A549 (cell line): ENCODE data around the gene COL2A1. TPM values are rescaled to one million over a fixed set of nuclear protein-coding genes. Genes with fewer than 3 reads are reported as not detected.

Experiments
- ATAC-seq, 2 experiments: fragments of 200-7000 bp in 1 of 2; fragments of >200 bp in 1 of 2; cut with Nextera tagmentation in 1 of 2; cut with Tn5 transposase in 1 of 2; 3 replicates each; pipeline versions ENCODE4 v1.8.0 to v1.9.1; 2018 to 2020; ENCODE audit warnings: mild to moderate bottlenecking in 1 of 2, moderate library complexity in 1 of 2
- CTCF ChIA-PET: fragments of 300-600 bp; sonication (Branson Sonifier 250); formaldehyde crosslinking; extraction: SDS; loops from one replicate; lab custom pipeline; 2021; ENCODE audit warnings: antibody characterized with exemption, inconsistent platforms; lab: Yijun Ruan, JAX
- POLR2A ChIA-PET: fragments of 350-600 bp; formaldehyde crosslinking; extraction: SDS; loops from one replicate; lab custom pipeline; 2021; ENCODE audit warnings: antibody characterized with exemption, inconsistent platforms; lab: Yijun Ruan, JAX
- DNase-seq, 2 experiments: peaks; one replicate each; pipeline versions ENCODE4 v3.0.0 to v3.0.0-alpha.2; 2011 to 2016; ENCODE audit warnings: low read depth in 1 of 2, low spot score in 1 of 2
- FAIRE-seq: peaks from 2 replicates; lab custom pipeline; 2011; peaks lifted over from hg19 to GRCh38; lab: Jason Lieb, UNC
- H3K27ac ChIP-seq, 2 experiments: fragments of >200 bp; sonication (Bioruptor Twin); formaldehyde crosslinking; 3 replicates each; pipeline ENCODE4 v1.5.1; 2016 to 2017
- H3K4me1 ChIP-seq: fragments of >200 bp; sonication (Bioruptor Twin); formaldehyde crosslinking; 3 replicates; pipeline ENCODE4 v1.6.1; 2016
- H3K4me2 ChIP-seq: fragments of >200 bp; sonication (Bioruptor Twin); formaldehyde crosslinking; 3 replicates; pipeline ENCODE4 v1.6.1; 2016
- H3K4me3 ChIP-seq: fragments of >200 bp; sonication (Bioruptor Twin); formaldehyde crosslinking; 3 replicates; pipeline ENCODE4 v1.5.1; 2016
- H3K9me3 ChIP-seq: fragments of >200 bp; sonication (Bioruptor Twin); formaldehyde crosslinking; 3 replicates; pipeline ENCODE4 v1.6.1; 2016
- BCL3 ChIP-seq: fragments of >200 bp; sonication (Bioruptor Twin); formaldehyde crosslinking; IDR thresholded peaks from 3 replicates; pipeline ENCODE4 v1.6.1; 2016
- CBX8 ChIP-seq: fragments of 200-600 bp; sonication (generic); IDR thresholded peaks from 2 replicates; pipeline ENCODE4 v1.6.1; 2016
- CEBPB ChIP-seq, 2 experiments: fragments of >200 bp in 1 of 2; sonication (Bioruptor Twin) in 1 of 2; formaldehyde crosslinking in 1 of 2; IDR thresholded peaks; 2 replicates each; pipeline ENCODE4 v1.6.1; 2012 to 2016
- CHD4 ChIP-seq: fragments of 200-600 bp; sonication (generic); IDR thresholded peaks from 2 replicates; pipeline ENCODE4 v1.6.1; 2016; ENCODE audit warnings: antibody characterized with exemption, mild to moderate bottlenecking, borderline replicate concordance
- EHMT2 ChIP-seq: fragments of 200-600 bp; sonication (generic); IDR thresholded peaks from 2 replicates; pipeline ENCODE4 v1.6.1; 2016; ENCODE audit warnings: antibody characterized with exemption, low read depth, mild to moderate bottlenecking, moderate library complexity
- EP300 ChIP-seq, 2 experiments: fragments of >200 bp; sonication (Bioruptor Twin); formaldehyde crosslinking; IDR thresholded peaks; 2 replicates in 1 of 2; 3 replicates in 1 of 2; pipeline ENCODE4 v1.6.1; 2016 to 2017
- FOSB ChIP-seq: fragments of 250-450 bp; sonication (Bioruptor Pico); IDR thresholded peaks from 2 replicates; pipeline ENCODE4 v1.5.0; 2020; ENCODE audit warnings: mild to moderate bottlenecking, moderate library complexity
- HDAC2 ChIP-seq: fragments of 200-600 bp; sonication (generic); IDR thresholded peaks from 2 replicates; pipeline ENCODE4 v1.6.1; 2016
- HMGXB4 ChIP-seq: fragments of 250-450 bp; sonication (Bioruptor Pico); IDR thresholded peaks from 2 replicates; pipeline ENCODE4 v1.5.0; 2021; ENCODE audit warnings: mild to moderate bottlenecking, moderate library complexity, borderline replicate concordance
- JUN ChIP-seq, 2 experiments: fragments of >200 bp; sonication (Bioruptor Twin); formaldehyde crosslinking; IDR thresholded peaks; 2 replicates in 1 of 2; 3 replicates in 1 of 2; pipeline ENCODE4 v1.6.1; 2016 to 2017
- JUNB ChIP-seq: fragments of >200 bp; sonication (Bioruptor Twin); formaldehyde crosslinking; IDR thresholded peaks from 2 replicates; pipeline ENCODE4 v1.6.1; 2016
- KDM1A ChIP-seq: fragments of 200-600 bp; sonication (generic); IDR thresholded peaks from 2 replicates; pipeline ENCODE4 v1.6.1; 2016; ENCODE audit warnings: low read depth, mild to moderate bottlenecking
- MYC ChIP-seq: IDR thresholded peaks from 2 replicates; pipeline ENCODE4 v1.6.1; 2012; ENCODE audit warnings: mild to moderate bottlenecking, inconsistent platforms, low read length, improper control_type of control experiment, borderline replicate concordance
- PBX3 ChIP-seq: IDR thresholded peaks from 2 replicates; pipeline ENCODE4 v1.6.1; 2012
- PHF8 ChIP-seq: fragments of 200-600 bp; sonication (generic); IDR thresholded peaks from 2 replicates; pipeline ENCODE4 v1.6.1; 2016; ENCODE audit warnings: low read depth, mild to moderate bottlenecking, antibody characterized with exemption, moderate library complexity, borderline replicate concordance
- POLR2A ChIP-seq: IDR thresholded peaks from 2 replicates; pipeline ENCODE4 v1.6.1; 2012; ENCODE audit warnings: mild to moderate bottlenecking, low read length
- RAD21 ChIP-seq, 2 experiments: fragments of >200 bp in 1 of 2; sonication (Bioruptor Twin) in 1 of 2; formaldehyde crosslinking in 1 of 2; IDR thresholded peaks in 1 of 2; conservative IDR thresholded peaks in 1 of 2; 2 replicates in 1 of 2; 3 replicates in 1 of 2; pipeline ENCODE4 v1.6.1; 2012 to 2018; ENCODE audit warnings: inconsistent platforms in 1 of 2
- RCOR1 ChIP-seq: fragments of 150-350 bp; IDR thresholded peaks from 2 replicates; pipeline ENCODE4 v1.6.1; 2014; ENCODE audit warnings: antibody characterized with exemption, low read length, low read depth
- RFX5 ChIP-seq: fragments of 450-650 bp; IDR thresholded peaks from 2 replicates; pipeline ENCODE4 v1.7.1; 2014; ENCODE audit warnings: antibody characterized with exemption, mild to moderate bottlenecking, moderate library complexity
- SMC3 ChIP-seq: fragments of >200 bp; sonication (Bioruptor Twin); formaldehyde crosslinking; IDR thresholded peaks from 3 replicates; pipeline ENCODE4 v1.6.1; 2018; ENCODE audit warnings: inconsistent platforms
- TP53 ChIP-seq: fragments of 250-450 bp; sonication (Bioruptor Pico); IDR thresholded peaks from 2 replicates; pipeline ENCODE4 v1.5.0; 2021; ENCODE audit warnings: mild to moderate bottlenecking, moderate library complexity
- USF2 ChIP-seq: fragments of 450-650 bp; IDR thresholded peaks from 2 replicates; pipeline ENCODE4 v1.6.1; 2014; ENCODE audit warnings: antibody characterized with exemption
- ZNF302 ChIP-seq: fragments of 250-450 bp; sonication (Bioruptor Pico); IDR thresholded peaks from 2 replicates; pipeline ENCODE4 v1.9.0; 2021; ENCODE audit warnings: inconsistent platforms, mild to moderate bottlenecking, moderate library complexity
- ZSCAN20 ChIP-seq: fragments of 250-450 bp; sonication (Bioruptor Pico); IDR thresholded peaks from 2 replicates; pipeline ENCODE4 v1.8.0; 2022; ENCODE audit warnings: mild to moderate bottlenecking, moderate library complexity
- whole genome bisulfite sequencing: methylation state at CpG from one replicate; pipeline ENCODE4 v1.1.6; 2017; ENCODE audit errors: missing lambda C conversion rate; 5-methylcytosine and 5-hydroxymethylcytosine counted together
- polyA plus RNA-seq, 4 experiments: library from polyadenylated mRNA; depleted of rRNA in 3 of 4; stranded (reverse); fragments of >200 nt; fragmentation: RNase III in 1 of 4; extraction: RNeasy Plus Mini Kit Qiagen cat#74134 plus additional on column Dnase treatment in 1 of 4; gene quantifications; 2 replicates in 3 of 4; 3 replicates in 1 of 4; pipeline ENCODE4 v1.2.3, GENCODE V29; 2011 to 2017

COL2A1 gene
- polyA plus RNA-seq, 2 of the 4 experiments (the other 2 are of a cell fraction) = 0.01 TPM; not detected in 1

GRCh38 chr12:48041591-48042423 lies 37.5 kb upstream of the COL2A1 start (continued):
- no peak for TF ChIP-seq PBX3
- TF ChIP-seq HDAC2 = no peak
- TF ChIP-seq FOSB = no peak
- no peak for TF ChIP-seq CHD4
- no peak for TF ChIP-seq RCOR1

- FAIRE-seq (no peak), DNase-seq (no peak), ATAC-seq (no peak)
- POLR2A ChIA-PET = no interaction called here
- no peaks in the 10 kb centered on the region for H3K4me1 ChIP-seq
- TF ChIP-seq RAD21 (conservative IDR thresholded peaks at IDR 0.05 in 1 of 2, IDR thresholded peaks at IDR 0.05 in 1 of 2) (no peak), CBX8 (no peak), PHF8 (no peak), CEBPB (IDR thresholded peaks at IDR 0.05) (no peak), ZNF302 (CRISPR knock-in tag) (no peak), POLR2A (no peak), KDM1A (no peak), SMC3 (no peak), ZSCAN20 (CRISPR knock-in tag) (no peak)
- CTCF ChIA-PET = no interaction called here
- no peak overlapping the region for H3K4me3 ChIP-seq
- H3K4me2 ChIP-seq = no peak overlapping the region
- no peaks in the 10 kb centered on the region for H3K9me3 ChIP-seq
- no peak overlapping the region for H3K27ac ChIP-seq
- WGBS = 84% methylated on average over 3 of the region's 3 CpGs
Observed at GRCh38 chr12:48040354-48040753, 36.1 kb upstream of the COL2A1 start.

- H3K27ac ChIP-seq = no peak overlapping the region
- H3K4me3 ChIP-seq = no peak overlapping the region
- H3K9me3 ChIP-seq = no peaks in the 10 kb centered on the region
- 90% methylated on average over 1 of the region's 1 CpG for WGBS
- H3K4me1 ChIP-seq = no peaks in the 10 kb centered on the region
- ChIA-PET CTCF (no interaction called here), POLR2A (no interaction called here)
- no peak for ATAC-seq
- TF ChIP-seq JUN (IDR thresholded peaks at IDR 0.05) (no peak), BCL3 (no peak), FOSB (no peak), CEBPB (IDR thresholded peaks at IDR 0.05) (no peak), TP53 (CRISPR knock-in tag) (no peak), JUNB (no peak), EHMT2 (no peak), USF2 (no peak), MYC (no peak), HMGXB4 (no peak), RFX5 (no peak), EP300 (IDR thresholded peaks at IDR 0.05) (no peak), CHD4 (no peak)
- FAIRE-seq = no peak
- no peak overlapping the region for H3K4me2 ChIP-seq
- no peak for DNase-seq
Observed at GRCh38 chr12:48039151-48039550, 34.9 kb upstream of the COL2A1 start.
